Hepatocyte (in vitro differentiated cells): ENCODE measurements around the gene DEAF1. TPM values are rescaled to one million over a fixed set of nuclear protein-coding genes. Genes with fewer than 3 reads are reported as not detected.

Experiments used
- DNase-seq: peaks from one replicate; pipeline ENCODE4 v3.0.0-alpha.2; 2016; ENCODE audit warnings: low spot score
- H2AFZ ChIP-seq: fragments of 200-600 bp; sonication (generic); 2 replicates; pipeline ENCODE4 v1.6.0; 2016; ENCODE audit warnings: antibody characterized with exemption, mild to moderate bottlenecking
- H3K27ac ChIP-seq: fragments of 200-600 bp; sonication (generic); 2 replicates; pipeline ENCODE4 v1.5.1; 2016; ENCODE audit warnings: mild to moderate bottlenecking
- H3K27me3 ChIP-seq: fragments of 200-600 bp; sonication (generic); 2 replicates; pipeline ENCODE4 v1.6.1; 2016
- H3K36me3 ChIP-seq: fragments of 200-600 bp; sonication (generic); replicated peaks from 2 replicates; pipeline ENCODE4 v1.5.1; 2016; ENCODE audit warnings: low read depth; ENCODE audit not compliant: insufficient read depth
- H3K4me1 ChIP-seq: fragments of 200-600 bp; sonication (generic); 2 replicates; pipeline ENCODE4 v1.5.1; 2016; ENCODE audit warnings: mild to moderate bottlenecking, moderate library complexity; ENCODE audit not compliant: insufficient read depth
- H3K4me2 ChIP-seq: fragments of 200-600 bp; sonication (generic); 2 replicates; pipeline ENCODE4 v1.6.0; 2016
- H3K4me3 ChIP-seq: fragments of 200-600 bp; sonication (generic); 2 replicates; pipeline ENCODE4 v1.5.1; 2016; ENCODE audit warnings: mild to moderate bottlenecking
- H3K79me2 ChIP-seq: fragments of 200-600 bp; sonication (generic); 2 replicates; pipeline ENCODE4 v1.6.0; 2017; ENCODE audit warnings: mild to moderate bottlenecking
- H3K9me2 ChIP-seq: fragments of 200-600 bp; sonication (generic); replicated peaks from 2 replicates; pipeline ENCODE4 v1.6.0; 2017; ENCODE audit warnings: mild to moderate bottlenecking; ENCODE audit not compliant: insufficient read depth
- H3K9me3 ChIP-seq: fragments of 200-600 bp; sonication (generic); 2 replicates; pipeline ENCODE4 v1.5.1; 2016; ENCODE audit warnings: low read depth, mild to moderate bottlenecking
- H4K20me1 ChIP-seq: fragments of 200-600 bp; sonication (generic); 2 replicates; pipeline ENCODE4 v1.6.0; 2016; ENCODE audit warnings: mild to moderate bottlenecking; ENCODE audit not compliant: insufficient read depth, poor library complexity, severe bottlenecking
- CTCF ChIP-seq: fragments of 200-600 bp; sonication (generic); IDR thresholded peaks from 2 replicates; pipeline ENCODE4 v1.5.1; 2016; ENCODE audit warnings: antibody characterized with exemption, mild to moderate bottlenecking; ENCODE audit not compliant: poor library complexity
- EZH2 ChIP-seq: fragments of 200-600 bp; sonication (generic); IDR thresholded peaks from 2 replicates; pipeline ENCODE4 v1.6.1; 2016; ENCODE audit warnings: antibody characterized with exemption, mild to moderate bottlenecking, borderline replicate concordance
- EZH2phosphoT487 ChIP-seq: fragments of 200-600 bp; sonication (generic); IDR thresholded peaks from one replicate; pipeline ENCODE4 v1.6.1; 2018; ENCODE audit warnings: antibody characterized with exemption, mild to moderate bottlenecking, low read depth, moderate library complexity; ENCODE audit not compliant: unreplicated experiment, severe bottlenecking
- WGBS: methylation state at CpG from one replicate; pipeline ENCODE4 v1.1.6; 2016; ENCODE audit warnings: low lambda C conversion rate; ENCODE audit errors: missing lambda C conversion rate; 5-methylcytosine and 5-hydroxymethylcytosine counted together
- polyA plus RNA-seq: library from polyadenylated mRNA; unstranded; fragments of >200 nt; fragmentation: Nextera tagmentation; extraction: Ambion mirVana; gene quantifications from 2 replicates; pipeline ENCODE4 v1.2.1, GENCODE V29; 2016
- total RNA-seq: library from RNA; depleted of rRNA; stranded (reverse); fragments of >200 nt; gene quantifications from 2 replicates; pipeline ENCODE4 v1.2.3, GENCODE V29; 2014

DEAF1 gene
- total and polyA plus RNA-seq, 2 experiments from 2014 or later: 27.2 to 59.1 TPM

- H4K20me1 ChIP-seq: no peaks in the 10 kb centered on the region
- H3K4me1 ChIP-seq: peaks cover 42% of the 10 kb centered on the region
- peak; percentile 75 for DNase-seq
- WGBS: 69% methylated on average over 26 of the region's 27 CpGs
- TF ChIP-seq CTCF (no peak), EZH2 (no peak), EZH2phosphoT487 (no peak)
- no peaks in the 10 kb centered on the region for H3K27me3 ChIP-seq
- H3K4me2 ChIP-seq: peak overlapping the region; percentile 96
- peak overlapping the region; percentile 99 for H3K27ac ChIP-seq
- H3K4me3 ChIP-seq: peak overlapping the region; percentile 87
- H3K9me2 ChIP-seq: no peaks in the 10 kb centered on the region
- no peak overlapping the region for H2AFZ ChIP-seq
- peaks cover 58% of the 10 kb centered on the region for H3K79me2 ChIP-seq
- no peaks in the 10 kb centered on the region for H3K36me3 ChIP-seq
- H3K9me3 ChIP-seq: no peaks in the 10 kb centered on the region
Measured at GRCh38 chr11:704781-705645, 10.0 kb upstream of the DEAF1 start.

GRCh38 chr11:704228-704674, 9.2 kb upstream of the DEAF1 start:
- Histone ChIP-seq H3K4me2 (peak overlapping the region; percentile 96), H3K36me3 (no peaks in the 10 kb centered on the region), H2AFZ (no peak overlapping the region), H3K79me2 (peaks cover 54% of the 10 kb centered on the region), H3K27ac (peak overlapping the region; percentile 99), H3K27me3 (no peaks in the 10 kb centered on the region), H3K9me2 (no peaks in the 10 kb centered on the region), H3K4me3 (no peak overlapping the region), H4K20me1 (no peaks in the 10 kb centered on the region), H3K4me1 (peaks cover 36% of the 10 kb centered on the region), H3K9me3 (no peaks in the 10 kb centered on the region)
- DNase-seq: no peak
- WGBS: 98% methylated on average over 18 of the region's 18 CpGs
- TF ChIP-seq EZH2 (no peak), EZH2phosphoT487 (no peak), CTCF (no peak)

- Histone ChIP-seq H3K4me3 (no peak overlapping the region), H3K36me3 (no peaks in the 10 kb centered on the region), H3K9me2 (no peaks in the 10 kb centered on the region), H3K27ac (no peak overlapping the region), H3K4me1 (peaks cover 32% of the 10 kb centered on the region), H3K79me2 (peaks cover 54% of the 10 kb centered on the region), H3K9me3 (no peaks in the 10 kb centered on the region), H2AFZ (no peak overlapping the region), H3K27me3 (no peaks in the 10 kb centered on the region), H3K4me2 (no peak overlapping the region), H4K20me1 (no peaks in the 10 kb centered on the region)
- 89% methylated on average over 9 of the region's 9 CpGs for WGBS
- no peak for DNase-seq
- TF ChIP-seq CTCF: no peak
- TF ChIP-seq EZH2: no peak
- TF ChIP-seq EZH2phosphoT487: no peak
Measured at GRCh38 chr11:703506-703905, 8.5 kb upstream of the DEAF1 start.
